ENCODE measurements around the gene HVCN1. TPM values are rescaled to one million over a fixed set of nuclear protein-coding genes. Genes with fewer than 3 reads are reported as not detected.
A peak's percentile ranks its signal among the peaks of the same experiment; 100 is the strongest.

The HVCN1 gene
- total RNA-seq, 2 experiments from 2014 or later: 16.0 to 18.7 TPM

- H3K4me1 Mint-ChIP-seq: peaks cover 6% of the 10 kb centered on the region
- POLR2A ChIA-PET: no interaction called here
- H3K9me3 Mint-ChIP-seq: no peaks in the 10 kb centered on the region
- no peak overlapping the region for H3K4me3 Mint-ChIP-seq
- no peaks in the 10 kb centered on the region for H3K27me3 Mint-ChIP-seq
- no peak overlapping the region for H3K27ac Mint-ChIP-seq
- peaks cover 83% of the 10 kb centered on the region for H3K36me3 Mint-ChIP-seq (ENCODE audit: low read depth)
- DNase-seq: no peak
- CTCF ChIA-PET: interaction anchor here (0.8 kb wide), 1 partner anchor 15 kb away, joined by 3 read pairs; no protein-coding TSS in a partner anchor
These were observed 32.7 kb upstream of the HVCN1 start for GRCh38 chr12:110721570-110721969.

- H3K27me3 Mint-ChIP-seq: no peaks in the 10 kb centered on the region
- no peaks in the 10 kb centered on the region for H3K9me3 Mint-ChIP-seq
- no peak overlapping the region for H3K4me3 Mint-ChIP-seq
- H3K36me3 Mint-ChIP-seq (ENCODE audit: low read depth): peaks cover 77% of the 10 kb centered on the region
- no peak overlapping the region for H3K27ac Mint-ChIP-seq
- DNase-seq: no peak
- CTCF ChIA-PET: interaction anchor here (0.6 kb wide), 1 partner anchor 16 kb away, joined by 3 read pairs; no protein-coding TSS in a partner anchor
- H3K4me1 Mint-ChIP-seq: peaks cover 3% of the 10 kb centered on the region
- POLR2A ChIA-PET: no interaction called here
These were observed 31.6 kb upstream of the HVCN1 start for GRCh38 chr12:110720516-110720915.

GRCh38 chr12:110718222-110718908 is 29.4 kb upstream of the HVCN1 start:
- CTCF ChIA-PET: interaction anchor here (0.6 kb wide), 1 partner anchor 221 kb away, joined by 3 read pairs; no protein-coding TSS in a partner anchor
- H3K4me1 Mint-ChIP-seq: no peaks in the 10 kb centered on the region
- POLR2A ChIA-PET: no interaction called here
- H3K27me3 Mint-ChIP-seq: no peaks in the 10 kb centered on the region
- peaks cover 60% of the 10 kb centered on the region for H3K36me3 Mint-ChIP-seq (ENCODE audit: low read depth)
- no peak for DNase-seq
- H3K9me3 Mint-ChIP-seq: no peaks in the 10 kb centered on the region
- no peak overlapping the region for H3K4me3 Mint-ChIP-seq
- H3K27ac Mint-ChIP-seq: no peak overlapping the region

- no peaks in the 10 kb centered on the region for H3K9me3 Mint-ChIP-seq
- H3K27me3 Mint-ChIP-seq: no peaks in the 10 kb centered on the region
- ChIA-PET CTCF (interaction anchor here (0.6 kb wide), 1 partner anchor 993 kb away, joined by 3 read pairs; no protein-coding TSS in a partner anchor), POLR2A (no interaction called here)
- peaks cover 57% of the 10 kb centered on the region for H3K36me3 Mint-ChIP-seq (ENCODE audit: low read depth)
- no peaks in the 10 kb centered on the region for H3K4me1 Mint-ChIP-seq
- no peak overlapping the region for H3K4me3 Mint-ChIP-seq
- H3K27ac Mint-ChIP-seq: no peak overlapping the region
- no peak for DNase-seq
These were observed 28.1 kb upstream of the HVCN1 start for GRCh38 chr12:110717037-110717436.

- no peak overlapping the region for H3K4me3 Mint-ChIP-seq
- ChIA-PET CTCF (interaction anchor here (0.6 to 1.3 kb wide), 6 partner anchors 11 to 1146 kb away, joined by 3 to 5 read pairs (median 3); no protein-coding TSS in a partner anchor), POLR2A (interaction anchor here (0.7 kb wide), 1 partner anchor 169 kb away, joined by 3 read pairs; no protein-coding TSS in a partner anchor)
- H3K27me3 Mint-ChIP-seq: no peaks in the 10 kb centered on the region
- no peaks in the 10 kb centered on the region for H3K4me1 Mint-ChIP-seq
- peaks cover 6% of the 10 kb centered on the region for H3K36me3 Mint-ChIP-seq (ENCODE audit: low read depth)
- no peaks in the 10 kb centered on the region for H3K9me3 Mint-ChIP-seq
- DNase-seq: no peak
- H3K27ac Mint-ChIP-seq: no peak overlapping the region
These were observed 20.0 kb upstream of the HVCN1 start for GRCh38 chr12:110708917-110709316.

GRCh38 chr12:110705309-110705708 is 16.4 kb upstream of the HVCN1 start:
- Mint-ChIP-seq H3K27ac (no peak overlapping the region), H3K4me3 (no peak overlapping the region), H3K4me1 (no peaks in the 10 kb centered on the region), H3K9me3 (no peaks in the 10 kb centered on the region), H3K36me3 (ENCODE audit: low read depth) (peaks cover 3% of the 10 kb centered on the region), H3K27me3 (no peaks in the 10 kb centered on the region)
- no peak for DNase-seq
- POLR2A ChIA-PET: no interaction called here
- CTCF ChIA-PET: interaction anchor here (0.6 to 1.6 kb wide), 8 partner anchors 8 to 255 kb away, joined by 3 to 7 read pairs (median 4); partner anchors contain the start of gene ARPC3

- H3K9me3 Mint-ChIP-seq: no peaks in the 10 kb centered on the region
- H3K4me3 Mint-ChIP-seq: no peak overlapping the region
- peak; percentile 43 for DNase-seq
- H3K36me3 Mint-ChIP-seq (ENCODE audit: low read depth): peaks cover 3% of the 10 kb centered on the region
- H3K27me3 Mint-ChIP-seq: no peaks in the 10 kb centered on the region
- ChIA-PET POLR2A (interaction anchor here (0.6 kb wide), 1 partner anchor 88 kb away, joined by 3 read pairs; no protein-coding TSS in a partner anchor), CTCF (interaction anchor here (0.6 to 2.7 kb wide), 8 partner anchors 8 to 255 kb away, joined by 3 to 7 read pairs (median 4); partner anchors contain the start of genes ARPC3 and TCTN1)
- H3K27ac Mint-ChIP-seq: no peak overlapping the region
- H3K4me1 Mint-ChIP-seq: no peaks in the 10 kb centered on the region
These were observed 15.8 kb upstream of the HVCN1 start for GRCh38 chr12:110704750-110705149.

GRCh38 chr12:110704231-110704630 is 15.3 kb upstream of the HVCN1 start:
- H3K9me3 Mint-ChIP-seq: no peaks in the 10 kb centered on the region
- no peaks in the 10 kb centered on the region for H3K4me1 Mint-ChIP-seq
- H3K36me3 Mint-ChIP-seq (ENCODE audit: low read depth): peaks cover 3% of the 10 kb centered on the region
- ChIA-PET POLR2A (interaction anchor here (0.6 kb wide), 1 partner anchor 88 kb away, joined by 3 read pairs; no protein-coding TSS in a partner anchor), CTCF (interaction anchor here (1.0 to 2.7 kb wide), 7 partner anchors 9 to 254 kb away, joined by 3 to 7 read pairs (median 4); partner anchors contain the start of genes ARPC3 and TCTN1)
- no peak overlapping the region for H3K27ac Mint-ChIP-seq
- DNase-seq: no peak
- no peak overlapping the region for H3K4me3 Mint-ChIP-seq
- H3K27me3 Mint-ChIP-seq: no peaks in the 10 kb centered on the region

GRCh38 chr12:110702081-110702480 is 13.2 kb upstream of the HVCN1 start:
- H3K27me3 Mint-ChIP-seq: no peaks in the 10 kb centered on the region
- no peak for DNase-seq
- ChIA-PET POLR2A (no interaction called here), CTCF (interaction anchor here (0.6 kb wide), 1 partner anchor 49 kb away, joined by 3 read pairs; no protein-coding TSS in a partner anchor)
- no peak overlapping the region for H3K27ac Mint-ChIP-seq
- no peak overlapping the region for H3K4me3 Mint-ChIP-seq
- peaks cover 12% of the 10 kb centered on the region for H3K4me1 Mint-ChIP-seq
- H3K9me3 Mint-ChIP-seq: no peaks in the 10 kb centered on the region
- no peaks in the 10 kb centered on the region for H3K36me3 Mint-ChIP-seq (ENCODE audit: low read depth)

- ChIA-PET CTCF (interaction anchor here (1.4 kb wide), 1 partner anchor 125 kb away, joined by 4 read pairs; no protein-coding TSS in a partner anchor), POLR2A (no interaction called here)
- Mint-ChIP-seq H3K4me1 (peaks cover 13% of the 10 kb centered on the region), H3K4me3 (no peak overlapping the region), H3K9me3 (no peaks in the 10 kb centered on the region), H3K27ac (no peak overlapping the region), H3K27me3 (no peaks in the 10 kb centered on the region), H3K36me3 (ENCODE audit: low read depth) (no peaks in the 10 kb centered on the region)
- no peak for DNase-seq
These were observed 10.9 kb upstream of the HVCN1 start for GRCh38 chr12:110699591-110700445.

- Mint-ChIP-seq H3K4me3 (no peak overlapping the region), H3K27ac (peak overlapping the region; percentile 74), H3K27me3 (no peaks in the 10 kb centered on the region), H3K36me3 (ENCODE audit: low read depth) (no peaks in the 10 kb centered on the region), H3K9me3 (no peaks in the 10 kb centered on the region), H3K4me1 (peaks cover 17% of the 10 kb centered on the region)
- POLR2A ChIA-PET: no interaction called here
- CTCF ChIA-PET: interaction anchor here (0.5 to 1.7 kb wide), 9 partner anchors 9 to 1398 kb away, joined by 3 to 6 read pairs (median 3); partner anchors contain the start of genes ARPC3, HVCN1 and TCTN1
- peak; percentile 90 for DNase-seq
These were observed 9.4 kb upstream of the HVCN1 start for GRCh38 chr12:110698171-110698902.

GRCh38 chr12:110697236-110697635 is 8.3 kb upstream of the HVCN1 start:
- CTCF ChIA-PET: interaction anchor here (0.6 to 1.7 kb wide), 9 partner anchors 8 to 1397 kb away, joined by 3 to 6 read pairs (median 3); partner anchors contain the start of genes ARPC3, HVCN1 and TCTN1
- Mint-ChIP-seq H3K4me1 (peaks cover 18% of the 10 kb centered on the region), H3K9me3 (no peaks in the 10 kb centered on the region), H3K27me3 (no peaks in the 10 kb centered on the region), H3K4me3 (no peak overlapping the region), H3K36me3 (ENCODE audit: low read depth) (no peaks in the 10 kb centered on the region), H3K27ac (no peak overlapping the region)
- DNase-seq: no peak
- POLR2A ChIA-PET: no interaction called here

All from activated CD4-positive, alpha-beta T cell treated with anti-CD3 and anti-CD28 coated beads, Interleukin-2, amount 10 ng/mL, durations not matched to agents 7 days and 5 days (primary cell).